Immature natural killer cell (primary cell): ENCODE data around the gene CALML5. TPM values are rescaled to one million over a fixed set of nuclear protein-coding genes. Genes with fewer than 3 reads are reported as not detected.

Experiments
- DNase-seq, 3 donors: peaks; one replicate each; pipeline ENCODE4 v3.0.0; 2022; ENCODE audit warnings: mixed read lengths in 1 of 3
- H3K27ac Mint-ChIP-seq, 6 donors: one replicate each; pipeline ENCODE4 v1.8.0; 2020; ENCODE audit warnings: mixed read lengths in 6 of 6, mild to moderate bottlenecking in 5 of 6, inconsistent platforms in 4 of 6, moderate library complexity in 3 of 6
- H3K27me3 Mint-ChIP-seq, 3 donors: one replicate each; pipeline ENCODE4 v1.8.0; 2020 to 2021; ENCODE audit warnings: low read depth in 3 of 3, mild to moderate bottlenecking in 3 of 3, mixed read lengths in 3 of 3, moderate library complexity in 3 of 3, inconsistent platforms in 1 of 3
- H3K36me3 Mint-ChIP-seq, 3 donors: one replicate each; pipeline ENCODE4 v1.8.0; 2020; ENCODE audit warnings: mixed read lengths in 3 of 3, inconsistent platforms in 2 of 3, mild to moderate bottlenecking in 2 of 3
- H3K4me1 Mint-ChIP-seq, 2 donors: one replicate each; pipeline ENCODE4 v1.8.0; 2020; ENCODE audit warnings: inconsistent platforms in 2 of 2, mild to moderate bottlenecking in 2 of 2, mixed read lengths in 2 of 2, moderate library complexity in 1 of 2
- H3K4me3 Mint-ChIP-seq, 5 donors: one replicate each; pipeline ENCODE4 v1.8.0; 2020; ENCODE audit warnings: mild to moderate bottlenecking in 5 of 5, mixed read lengths in 5 of 5, inconsistent platforms in 3 of 5, moderate library complexity in 3 of 5
- H3K9me3 Mint-ChIP-seq, 6 donors: one replicate each; pipeline ENCODE4 v1.8.0; 2020; ENCODE audit warnings: mild to moderate bottlenecking in 6 of 6, mixed read lengths in 6 of 6, inconsistent platforms in 4 of 6, moderate library complexity in 3 of 6
- polyA plus RNA-seq, 3 donors: library from polyadenylated mRNA; unstranded; fragments of 300-500 nt; fragmentation: Illumina TruSeq; gene quantifications; one replicate each; pipeline ENCODE4 v1.2.3, GENCODE V29; 2021

The CALML5 gene
- polyA plus RNA-seq, 3 donors from 2014 or later, result not detected

- H3K4me1 Mint-ChIP-seq, result no peaks in the 10 kb centered on the region
- no peaks in the 10 kb centered on the region for H3K36me3 Mint-ChIP-seq
- peaks cover 0 to 9% (median 3%) of the 10 kb centered on the region in 3 donors for H3K27me3 Mint-ChIP-seq
- no peaks in the 10 kb centered on the region for H3K9me3 Mint-ChIP-seq
- no peak overlapping the region for H3K27ac Mint-ChIP-seq
- no peak for DNase-seq
- no peak overlapping the region for H3K4me3 Mint-ChIP-seq
These were observed 30.5 kb upstream of the CALML5 start for GRCh38 chr10:5529702-5530411.

- no peak for DNase-seq
- no peak overlapping the region for H3K27ac Mint-ChIP-seq
- H3K9me3 Mint-ChIP-seq, result no peaks in the 10 kb centered on the region
- no peak overlapping the region for H3K4me3 Mint-ChIP-seq
- peaks cover 2 to 5% (median 3%) of the 10 kb centered on the region in 3 donors for H3K27me3 Mint-ChIP-seq
- no peaks in the 10 kb centered on the region for H3K4me1 Mint-ChIP-seq
- H3K36me3 Mint-ChIP-seq, result no peaks in the 10 kb centered on the region
These were observed 29.8 kb upstream of the CALML5 start for GRCh38 chr10:5528989-5529701.

- no peaks in the 10 kb centered on the region for H3K36me3 Mint-ChIP-seq
- peaks cover 2 to 5% (median 3%) of the 10 kb centered on the region in 3 donors for H3K27me3 Mint-ChIP-seq
- no peak overlapping the region for H3K27ac Mint-ChIP-seq
- DNase-seq, result no peak
- H3K4me1 Mint-ChIP-seq, result no peaks in the 10 kb centered on the region
- no peak overlapping the region for H3K4me3 Mint-ChIP-seq
- H3K9me3 Mint-ChIP-seq, result no peaks in the 10 kb centered on the region
These were observed 28.2 kb upstream of the CALML5 start for GRCh38 chr10:5527332-5528200.

GRCh38 chr10:5526691-5527331 lies 27.4 kb upstream of the CALML5 start:
- H3K27ac Mint-ChIP-seq, result no peak overlapping the region
- DNase-seq, result no peak

GRCh38 chr10:5525561-5526341 lies 26.4 kb upstream of the CALML5 start:
- H3K4me1 Mint-ChIP-seq, result no peaks in the 10 kb centered on the region
- H3K27me3 Mint-ChIP-seq, result peaks cover 2 to 5% (median 3%) of the 10 kb centered on the region in 3 donors
- H3K4me3 Mint-ChIP-seq, result no peak overlapping the region
- H3K27ac Mint-ChIP-seq, result no peak overlapping the region
- H3K9me3 Mint-ChIP-seq, result no peaks in the 10 kb centered on the region
- no peak for DNase-seq
- H3K36me3 Mint-ChIP-seq, result no peaks in the 10 kb centered on the region

More at GRCh38 chr10:5526691-5527331, 27.4 kb upstream of the CALML5 start:
- no peaks in the 10 kb centered on the region for H3K9me3 Mint-ChIP-seq
- H3K4me3 Mint-ChIP-seq, result no peak overlapping the region
- H3K27me3 Mint-ChIP-seq, result peaks cover 2 to 5% (median 3%) of the 10 kb centered on the region in 3 donors
- H3K36me3 Mint-ChIP-seq, result no peaks in the 10 kb centered on the region
- no peaks in the 10 kb centered on the region for H3K4me1 Mint-ChIP-seq

- Mint-ChIP-seq H3K27me3 (peaks cover 2 to 5% (median 3%) of the 10 kb centered on the region in 3 donors), H3K4me3 (no peak within 1 kb of the TSS), H3K36me3 (no peaks in the 10 kb centered on the region), H3K4me1 (no peaks in the 10 kb centered on the region), H3K27ac (no peak within 1 kb of the TSS), H3K9me3 (no peaks in the 10 kb centered on the region)
- no peak for DNase-seq
These were observed 25.5 kb upstream of the CALML5 start, which contains the start of gene CALML3 for GRCh38 chr10:5524641-5525560. CALML3 (plus strand) TSS chr10:5524961; CDS start chr10:5525086, 125 bp downstream.

- no peaks in the 10 kb centered on the region for H3K4me1 Mint-ChIP-seq
- no peak overlapping the region for H3K4me3 Mint-ChIP-seq
- H3K9me3 Mint-ChIP-seq, result no peaks in the 10 kb centered on the region
- no peak for DNase-seq
- H3K27ac Mint-ChIP-seq, result no peak overlapping the region
- H3K27me3 Mint-ChIP-seq, result peaks cover 2 to 4% (median 3%) of the 10 kb centered on the region in 3 donors
- no peaks in the 10 kb centered on the region for H3K36me3 Mint-ChIP-seq
These were observed 24.6 kb upstream of the CALML5 start for GRCh38 chr10:5523796-5524574.

- no peak overlapping the region for H3K27ac Mint-ChIP-seq
- no peaks in the 10 kb centered on the region for H3K9me3 Mint-ChIP-seq
- peaks cover 0 to 2% (median 2%) of the 10 kb centered on the region in 3 donors for H3K27me3 Mint-ChIP-seq
- no peak overlapping the region for H3K4me3 Mint-ChIP-seq
- DNase-seq, result no peak
- H3K36me3 Mint-ChIP-seq, result no peaks in the 10 kb centered on the region
- H3K4me1 Mint-ChIP-seq, result no peaks in the 10 kb centered on the region
These were observed 23.7 kb upstream of the CALML5 start for GRCh38 chr10:5522913-5523560.

- no peak for DNase-seq
- Mint-ChIP-seq H3K4me1 (no peaks in the 10 kb centered on the region), H3K27me3 (peaks cover 0 to 7% (median 0%) of the 10 kb centered on the region in 3 donors)
These were observed 19.7 kb upstream of the CALML5 start for GRCh38 chr10:5519054-5519453.

GRCh38 chr10:5518143-5518542 lies 18.8 kb upstream of the CALML5 start:
- no peaks in the 10 kb centered on the region for H3K36me3 Mint-ChIP-seq
- H3K4me3 Mint-ChIP-seq, result no peak overlapping the region
- no peak for DNase-seq

More at GRCh38 chr10:5519054-5519453, 19.7 kb upstream of the CALML5 start:
- no peaks in the 10 kb centered on the region for H3K9me3 Mint-ChIP-seq
- no peak overlapping the region for H3K27ac Mint-ChIP-seq
- H3K4me3 Mint-ChIP-seq, result no peak overlapping the region
- no peaks in the 10 kb centered on the region for H3K36me3 Mint-ChIP-seq

GRCh38 chr10:5517546-5517945 lies 18.2 kb upstream of the CALML5 start:
- DNase-seq, result no peak
- H3K4me1 Mint-ChIP-seq, result no peaks in the 10 kb centered on the region
- no peak overlapping the region for H3K4me3 Mint-ChIP-seq
- H3K27ac Mint-ChIP-seq, result no peak overlapping the region
- no peaks in the 10 kb centered on the region for H3K9me3 Mint-ChIP-seq
- H3K27me3 Mint-ChIP-seq, result peaks cover 0 to 7% (median 0%) of the 10 kb centered on the region in 3 donors
- H3K36me3 Mint-ChIP-seq, result no peaks in the 10 kb centered on the region

More at GRCh38 chr10:5518143-5518542, 18.8 kb upstream of the CALML5 start:
- Mint-ChIP-seq H3K27ac (no peak overlapping the region), H3K9me3 (no peaks in the 10 kb centered on the region), H3K4me1 (no peaks in the 10 kb centered on the region), H3K27me3 (peaks cover 0 to 7% (median 0%) of the 10 kb centered on the region in 3 donors)
